Bronchial epithelial cell (primary cell): Measurements from ENCODE around the gene AGMO. TPM values are rescaled to one million over a fixed set of nuclear protein-coding genes. Genes with fewer than 3 reads are reported as not detected.

ENCODE experiments used
- DNase-seq: peaks from one replicate; pipeline ENCODE4 v3.0.0-alpha.2; 2010; ENCODE audit warnings: low read depth
- FAIRE-seq: peaks from 2 replicates; lab custom pipeline; 2011; peaks lifted over from hg19 to GRCh38; lab: Jason Lieb, UNC
- H3K27me3 ChIP-seq: 2 replicates; pipeline ENCODE4 v1.5.1; 2011; ENCODE audit warnings: low read length; ENCODE audit not compliant: control insufficient read depth, insufficient read depth
- H3K36me3 ChIP-seq: 2 replicates; pipeline ENCODE4 v1.5.1; 2011; ENCODE audit warnings: low read length; ENCODE audit not compliant: control insufficient read depth, insufficient read depth
- H3K4me3 ChIP-seq: 2 replicates; pipeline ENCODE4 v1.5.1; 2011; ENCODE audit warnings: mild to moderate bottlenecking, low read depth, low read length, control low read depth
- total RNA-seq: library from RNA; depleted of rRNA; stranded (reverse); fragments of >200 nt; gene quantifications from 2 replicates; pipeline ENCODE4 v1.2.1, GENCODE V29; 2014
- TF ChIP-seq, protein P1 (sequence below): IDR thresholded peaks from 2 replicates; pipeline ENCODE4 v1.5.1; 2011; ENCODE audit warnings: mild to moderate bottlenecking, moderate library complexity, low read length, control low read depth, inconsistent platforms; ENCODE audit not compliant: insufficient read depth, severe bottlenecking

Gene AGMO
- total RNA-seq, 1 donor from 2014 or later = under 0.01 TPM

DNA sequence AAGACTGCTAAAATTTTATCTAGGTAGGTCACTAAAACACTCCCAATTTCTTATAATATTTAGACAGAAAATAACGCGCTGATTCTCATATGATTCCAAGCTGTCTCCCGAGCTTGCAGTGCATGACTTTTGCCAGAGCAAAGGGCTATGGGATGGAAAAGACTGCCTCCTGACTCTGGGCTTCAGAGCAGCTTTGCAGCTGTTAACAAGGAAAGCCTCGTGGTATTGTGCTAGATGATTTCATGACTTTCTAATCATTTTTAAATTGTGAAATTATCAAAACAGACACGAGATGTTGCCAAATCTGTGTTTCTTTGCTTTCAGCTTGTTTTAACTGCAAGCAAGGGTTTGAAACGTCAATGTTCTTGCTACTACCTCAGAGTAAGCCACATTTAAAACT is 238.3 kb downstream of the AGMO start:
- TF ChIP-seq, protein P1, sequence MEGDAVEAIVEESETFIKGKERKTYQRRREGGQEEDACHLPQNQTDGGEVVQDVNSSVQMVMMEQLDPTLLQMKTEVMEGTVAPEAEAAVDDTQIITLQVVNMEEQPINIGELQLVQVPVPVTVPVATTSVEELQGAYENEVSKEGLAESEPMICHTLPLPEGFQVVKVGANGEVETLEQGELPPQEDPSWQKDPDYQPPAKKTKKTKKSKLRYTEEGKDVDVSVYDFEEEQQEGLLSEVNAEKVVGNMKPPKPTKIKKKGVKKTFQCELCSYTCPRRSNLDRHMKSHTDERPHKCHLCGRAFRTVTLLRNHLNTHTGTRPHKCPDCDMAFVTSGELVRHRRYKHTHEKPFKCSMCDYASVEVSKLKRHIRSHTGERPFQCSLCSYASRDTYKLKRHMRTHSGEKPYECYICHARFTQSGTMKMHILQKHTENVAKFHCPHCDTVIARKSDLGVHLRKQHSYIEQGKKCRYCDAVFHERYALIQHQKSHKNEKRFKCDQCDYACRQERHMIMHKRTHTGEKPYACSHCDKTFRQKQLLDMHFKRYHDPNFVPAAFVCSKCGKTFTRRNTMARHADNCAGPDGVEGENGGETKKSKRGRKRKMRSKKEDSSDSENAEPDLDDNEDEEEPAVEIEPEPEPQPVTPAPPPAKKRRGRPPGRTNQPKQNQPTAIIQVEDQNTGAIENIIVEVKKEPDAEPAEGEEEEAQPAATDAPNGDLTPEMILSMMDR = no peak
- DNase-seq (no peak), FAIRE-seq (no peak)
- Histone ChIP-seq H3K36me3 (no peaks in the 10 kb centered on the region), H3K4me3 (no peak overlapping the region), H3K27me3 (no peaks in the 10 kb centered on the region)

DNA sequence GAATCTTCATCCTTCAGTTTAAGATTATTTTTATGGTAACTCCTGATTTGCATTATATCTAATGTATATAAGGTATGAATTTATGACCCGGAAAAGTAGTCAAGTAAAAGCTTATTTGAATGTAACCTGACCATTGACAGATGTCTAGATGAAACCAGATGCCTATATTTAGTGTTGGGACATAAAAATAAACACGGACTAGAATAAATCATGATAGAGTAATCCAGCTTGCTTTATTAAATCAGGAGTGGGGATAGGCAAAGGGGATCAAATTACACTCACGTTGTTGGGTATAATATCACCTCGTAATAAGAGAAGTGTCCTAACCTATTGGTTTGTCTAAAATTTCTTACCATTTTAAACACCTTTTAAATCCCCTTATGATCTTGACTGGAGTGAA is 244.6 kb downstream of the AGMO start:
- FAIRE-seq (no peak), DNase-seq (no peak)
- TF ChIP-seq, protein P1 = no peak
- Histone ChIP-seq H3K27me3 (no peaks in the 10 kb centered on the region), H3K4me3 (no peak overlapping the region), H3K36me3 (no peaks in the 10 kb centered on the region)

DNA sequence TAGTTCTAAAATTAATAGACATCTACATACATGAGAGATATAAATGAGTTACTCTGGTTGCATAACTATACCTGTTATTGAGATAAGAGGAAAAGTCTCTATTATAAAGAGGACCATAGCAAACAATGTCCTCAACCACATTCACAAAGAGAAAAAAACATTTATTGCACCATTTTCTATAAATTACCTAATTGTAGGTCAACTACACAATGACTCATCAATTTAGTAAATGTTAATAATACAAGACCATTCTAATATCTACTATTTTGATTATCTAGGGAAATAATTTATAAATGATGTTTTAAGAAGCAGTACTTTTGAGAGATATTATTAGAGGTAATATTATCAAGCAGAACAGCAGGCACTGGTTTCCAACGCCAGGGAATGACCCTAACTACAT is 246.1 kb downstream of the AGMO start:
- TF ChIP-seq, protein P1 = no peak
- Histone ChIP-seq H3K27me3 (no peaks in the 10 kb centered on the region), H3K36me3 (no peaks in the 10 kb centered on the region), H3K4me3 (no peak overlapping the region)
- FAIRE-seq (no peak), DNase-seq (peak; percentile 1)

DNA sequence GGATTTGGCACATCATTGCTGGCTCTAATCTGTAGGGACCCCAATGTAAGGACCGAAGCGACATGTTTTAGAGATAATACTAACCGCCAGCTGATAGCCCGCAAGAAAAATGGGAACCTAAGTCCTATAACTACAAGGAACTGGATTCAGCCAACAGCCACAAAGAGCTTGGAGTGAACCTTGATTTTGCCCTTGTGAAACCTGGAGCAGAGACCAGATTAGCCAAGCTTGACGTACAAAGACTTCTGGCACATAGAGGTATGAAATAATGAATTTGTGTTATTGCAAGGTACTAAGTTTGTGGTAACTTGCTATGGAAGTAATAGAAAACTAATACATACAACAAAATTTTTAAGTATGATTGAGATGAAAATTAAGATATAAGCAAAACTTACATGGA is 246.9 kb downstream of the AGMO start:
- FAIRE-seq = no peak
- H3K4me3 ChIP-seq = no peak overlapping the region
- no peaks in the 10 kb centered on the region for H3K27me3 ChIP-seq
- H3K36me3 ChIP-seq = no peaks in the 10 kb centered on the region
- no peak for DNase-seq
- TF ChIP-seq, protein P1 = no peak

DNA sequence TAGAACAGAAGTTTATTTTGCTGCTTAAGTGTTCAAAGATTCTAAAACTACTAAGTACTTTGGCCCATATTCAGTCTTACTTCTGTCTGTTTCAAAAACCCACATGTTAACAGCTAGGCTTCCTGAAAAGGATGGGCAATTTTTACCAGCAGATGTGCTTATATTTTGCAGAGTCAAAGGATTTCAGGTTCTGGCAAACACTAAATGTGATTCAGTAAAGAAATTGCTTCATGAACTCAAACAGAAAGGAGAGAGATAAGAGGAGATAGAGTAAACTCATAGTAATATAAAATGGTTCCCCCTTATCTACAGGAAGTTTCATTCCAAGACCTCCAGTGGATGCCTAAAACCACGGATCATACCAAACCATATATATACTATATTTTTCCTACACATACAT is 248.5 kb downstream of the AGMO start:
- FAIRE-seq = no peak
- TF ChIP-seq, protein P1 = no peak

DNA sequence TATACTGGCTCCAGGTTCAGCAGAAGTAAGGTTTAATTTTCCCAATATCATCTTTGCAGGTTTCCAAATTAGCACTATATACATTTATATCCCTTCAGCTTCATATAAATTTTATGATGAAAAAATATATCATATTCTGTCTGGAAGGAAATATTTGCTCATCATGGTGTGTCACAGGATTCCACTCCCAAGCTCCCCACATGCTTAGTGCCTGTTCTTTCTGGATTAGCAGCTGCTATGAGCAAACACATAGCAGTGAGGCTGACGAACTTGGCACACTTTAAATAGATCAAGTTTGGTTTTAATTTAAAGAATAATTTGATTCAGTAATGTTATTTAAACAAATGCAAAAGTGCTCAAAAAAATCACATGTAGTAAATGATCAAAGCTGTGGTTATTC is 251.9 kb downstream of the AGMO start:
- no peaks in the 10 kb centered on the region for H3K27me3 ChIP-seq
- H3K4me3 ChIP-seq = no peak overlapping the region
- DNase-seq = peak; percentile 49
- FAIRE-seq = no peak
- no peaks in the 10 kb centered on the region for H3K36me3 ChIP-seq
- TF ChIP-seq, protein P1 = no peak

More for the DNA sequence above, 248.5 kb downstream of the AGMO start:
- DNase-seq = no peak
- Histone ChIP-seq H3K36me3 (no peaks in the 10 kb centered on the region), H3K4me3 (no peak overlapping the region), H3K27me3 (no peaks in the 10 kb centered on the region)
